ENCODE measurements around the gene NEK10. TPM values are rescaled to one million over a fixed set of nuclear protein-coding genes. Genes with fewer than 3 reads are reported as not detected.
"Not testable (repeated sequence)": the region's sequence is repeated elsewhere in the genome, so short reads cannot be mapped to it uniquely, and the experiment has no call there.

The NEK10 gene
- polyA plus RNA-seq, 3 donors from 2014 or later = 0.57 TPM; not detected in 2

- H3K9me3 Mint-ChIP-seq = no peaks in the 10 kb centered on the region
- H3K4me3 Mint-ChIP-seq = no peak overlapping the region
- no peaks in the 10 kb centered on the region for H3K4me1 Mint-ChIP-seq
- H3K27me3 Mint-ChIP-seq (ENCODE audit: low read depth in 3 of 3) = peaks cover under 1 to 5% (median 2%) of the 10 kb centered on the region in 3 donors
- no peak for DNase-seq
- no peaks in the 10 kb centered on the region for H3K36me3 Mint-ChIP-seq
- no peak overlapping the region for H3K27ac Mint-ChIP-seq
These were observed 52.1 kb downstream of the NEK10 start for GRCh38 chr3:27317096-27317495.

- no peak overlapping the region for H3K4me3 Mint-ChIP-seq
- peaks cover 2 to 5% (median 4%) of the 10 kb centered on the region in 3 donors for H3K27me3 Mint-ChIP-seq (ENCODE audit: low read depth in 3 of 3)
- no peaks in the 10 kb centered on the region for H3K36me3 Mint-ChIP-seq
- H3K9me3 Mint-ChIP-seq = no peaks in the 10 kb centered on the region
- DNase-seq = no peak
- no peaks in the 10 kb centered on the region for H3K4me1 Mint-ChIP-seq
- no peak overlapping the region for H3K27ac Mint-ChIP-seq
These were observed 54.2 kb downstream of the NEK10 start for GRCh38 chr3:27315003-27315402.

- H3K4me1 Mint-ChIP-seq = no peaks in the 10 kb centered on the region
- DNase-seq = peak; percentile 31 to 55 (median 43)
- no peak overlapping the region for H3K27ac Mint-ChIP-seq
These were observed 57.0 kb downstream of the NEK10 start for GRCh38 chr3:27312044-27312668.

GRCh38 chr3:27311400-27311799 is 57.8 kb downstream of the NEK10 start:
- no peaks in the 10 kb centered on the region for H3K9me3 Mint-ChIP-seq
- H3K4me1 Mint-ChIP-seq = no peaks in the 10 kb centered on the region
- no peak overlapping the region for H3K4me3 Mint-ChIP-seq
- no peaks in the 10 kb centered on the region for H3K36me3 Mint-ChIP-seq
- H3K27me3 Mint-ChIP-seq (ENCODE audit: low read depth in 3 of 3) = peaks cover 0 to 5% (median 4%) of the 10 kb centered on the region in 3 donors
- DNase-seq = no peak
- no peak overlapping the region for H3K27ac Mint-ChIP-seq

More at GRCh38 chr3:27312044-27312668, 57.0 kb downstream of the NEK10 start:
- Mint-ChIP-seq H3K4me3 (no peak overlapping the region), H3K27me3 (ENCODE audit: low read depth in 3 of 3) (peaks cover 0 to 5% (median 4%) of the 10 kb centered on the region in 3 donors), H3K9me3 (no peaks in the 10 kb centered on the region), H3K36me3 (no peaks in the 10 kb centered on the region)

- DNase-seq = no peak
- H3K9me3 Mint-ChIP-seq = no peaks in the 10 kb centered on the region
- no peaks in the 10 kb centered on the region for H3K4me1 Mint-ChIP-seq
- no peak overlapping the region for H3K4me3 Mint-ChIP-seq
- peaks cover 0 to 4% (median under 1%) of the 10 kb centered on the region in 3 donors for H3K27me3 Mint-ChIP-seq (ENCODE audit: low read depth in 3 of 3)
- no peaks in the 10 kb centered on the region for H3K36me3 Mint-ChIP-seq
- H3K27ac Mint-ChIP-seq = no peak overlapping the region
These were observed 58.5 kb downstream of the NEK10 start for GRCh38 chr3:27310688-27311087.

- Mint-ChIP-seq H3K4me3 (no peak overlapping the region), H3K9me3 (no peaks in the 10 kb centered on the region), H3K27ac (no peak overlapping the region)
These were observed 61.6 kb downstream of the NEK10 start for GRCh38 chr3:27307566-27307965.

GRCh38 chr3:27302891-27303290 is 66.3 kb downstream of the NEK10 start:
- no peak overlapping the region for H3K4me3 Mint-ChIP-seq
- peaks cover 0 to 10% (median 3%) of the 10 kb centered on the region in 3 donors for H3K36me3 Mint-ChIP-seq
- H3K4me1 Mint-ChIP-seq = no peaks in the 10 kb centered on the region
- no peak overlapping the region for H3K27ac Mint-ChIP-seq
- peaks cover 0 to 3% (median 0%) of the 10 kb centered on the region in 6 donors for H3K9me3 Mint-ChIP-seq
- no peak for DNase-seq
- H3K27me3 Mint-ChIP-seq (ENCODE audit: low read depth in 3 of 3) = no peaks in the 10 kb centered on the region

More at GRCh38 chr3:27307566-27307965, 61.6 kb downstream of the NEK10 start:
- H3K36me3 Mint-ChIP-seq = no peaks in the 10 kb centered on the region
- peaks cover 0 to 4% (median 0%) of the 10 kb centered on the region in 3 donors for H3K27me3 Mint-ChIP-seq (ENCODE audit: low read depth in 3 of 3)
- H3K4me1 Mint-ChIP-seq = no peaks in the 10 kb centered on the region
- no peak for DNase-seq

GRCh38 chr3:27298981-27299380 is 70.2 kb downstream of the NEK10 start:
- H3K27me3 Mint-ChIP-seq (ENCODE audit: low read depth in 3 of 3); H3K4me3 Mint-ChIP-seq; H3K9me3 Mint-ChIP-seq; H3K4me1 Mint-ChIP-seq; H3K27ac Mint-ChIP-seq; DNase-seq: not testable (repeated sequence)
- peaks cover 0 to 10% (median 3%) of the 10 kb centered on the region in 3 donors for H3K36me3 Mint-ChIP-seq

- peaks cover 0 to 1% (median 0%) of the 10 kb centered on the region in 3 donors for H3K27me3 Mint-ChIP-seq (ENCODE audit: low read depth in 3 of 3)
- no peak overlapping the region for H3K4me3 Mint-ChIP-seq
- no peak overlapping the region for H3K27ac Mint-ChIP-seq
- H3K36me3 Mint-ChIP-seq = peaks cover 0 to 6% (median 0%) of the 10 kb centered on the region in 3 donors
- DNase-seq = no peak
- H3K9me3 Mint-ChIP-seq = peaks cover 0 to 2% (median 0%) of the 10 kb centered on the region in 6 donors
- H3K4me1 Mint-ChIP-seq = no peaks in the 10 kb centered on the region
These were observed 75.2 kb downstream of the NEK10 start for GRCh38 chr3:27293939-27294338.

- Mint-ChIP-seq H3K36me3 (no peaks in the 10 kb centered on the region), H3K27me3 (ENCODE audit: low read depth in 3 of 3) (peaks cover 0 to 1% (median 0%) of the 10 kb centered on the region in 3 donors), H3K4me3 (no peak overlapping the region), H3K4me1 (no peaks in the 10 kb centered on the region), H3K27ac (no peak overlapping the region), H3K9me3 (peaks cover 0 to 2% (median 0%) of the 10 kb centered on the region in 6 donors)
- DNase-seq = no peak
These were observed 78.4 kb downstream of the NEK10 start for GRCh38 chr3:27290760-27291159.

- Mint-ChIP-seq H3K4me3 (no peak overlapping the region), H3K27ac (no peak overlapping the region), H3K9me3 (peaks cover 0 to 2% (median 0%) of the 10 kb centered on the region in 6 donors), H3K36me3 (no peaks in the 10 kb centered on the region), H3K4me1 (no peaks in the 10 kb centered on the region), H3K27me3 (ENCODE audit: low read depth in 3 of 3) (peaks cover 0 to 1% (median 0%) of the 10 kb centered on the region in 3 donors)
- DNase-seq = no peak
These were observed 79.3 kb downstream of the NEK10 start for GRCh38 chr3:27289769-27290413.

- H3K4me1 Mint-ChIP-seq = no peaks in the 10 kb centered on the region
- H3K4me3 Mint-ChIP-seq = no peak overlapping the region
- H3K27ac Mint-ChIP-seq = no peak overlapping the region
- no peak for DNase-seq
- peaks cover 0 to 1% (median 0%) of the 10 kb centered on the region in 3 donors for H3K27me3 Mint-ChIP-seq (ENCODE audit: low read depth in 3 of 3)
- H3K9me3 Mint-ChIP-seq = no peaks in the 10 kb centered on the region
- H3K36me3 Mint-ChIP-seq = no peaks in the 10 kb centered on the region
These were observed 82.1 kb downstream of the NEK10 start for GRCh38 chr3:27287052-27287451.

GRCh38 chr3:27286467-27286866 is 82.7 kb downstream of the NEK10 start:
- H3K9me3 Mint-ChIP-seq; H3K27me3 Mint-ChIP-seq (ENCODE audit: low read depth in 3 of 3): not testable (repeated sequence)

GRCh38 chr3:27285668-27286067 is 83.5 kb downstream of the NEK10 start:
- H3K4me1 Mint-ChIP-seq = no peaks in the 10 kb centered on the region
- DNase-seq = no peak
- no peaks in the 10 kb centered on the region for H3K9me3 Mint-ChIP-seq
- H3K4me3 Mint-ChIP-seq = no peak overlapping the region
- H3K27ac Mint-ChIP-seq = no peak overlapping the region
- no peaks in the 10 kb centered on the region for H3K36me3 Mint-ChIP-seq
- H3K27me3 Mint-ChIP-seq (ENCODE audit: low read depth in 3 of 3) = peaks cover 0 to 1% (median 0%) of the 10 kb centered on the region in 3 donors

More at GRCh38 chr3:27286467-27286866, 82.7 kb downstream of the NEK10 start:
- H3K4me1 Mint-ChIP-seq, H3K4me3 Mint-ChIP-seq, H3K27ac Mint-ChIP-seq, DNase-seq, H3K36me3 Mint-ChIP-seq: not testable (repeated sequence)
